GM12874 (cell line): Measurements from ENCODE around the gene OR6S1.
A peak's percentile ranks its signal among the peaks of the same experiment; 100 is the strongest.

ENCODE experiments used
- CTCF ChIP-seq: IDR thresholded peaks from 2 replicates; pipeline ENCODE4 v1.5.1; 2011; ENCODE audit warnings: low read depth, mild to moderate bottlenecking, control low read depth, low read length, moderate library complexity; ENCODE audit not compliant: insufficient read depth

Gene OR6S1

GRCh38 chr14:20608383-20609110, 32.9 kb downstream of the OR6S1 start:
- no peak for TF ChIP-seq CTCF

DNA sequence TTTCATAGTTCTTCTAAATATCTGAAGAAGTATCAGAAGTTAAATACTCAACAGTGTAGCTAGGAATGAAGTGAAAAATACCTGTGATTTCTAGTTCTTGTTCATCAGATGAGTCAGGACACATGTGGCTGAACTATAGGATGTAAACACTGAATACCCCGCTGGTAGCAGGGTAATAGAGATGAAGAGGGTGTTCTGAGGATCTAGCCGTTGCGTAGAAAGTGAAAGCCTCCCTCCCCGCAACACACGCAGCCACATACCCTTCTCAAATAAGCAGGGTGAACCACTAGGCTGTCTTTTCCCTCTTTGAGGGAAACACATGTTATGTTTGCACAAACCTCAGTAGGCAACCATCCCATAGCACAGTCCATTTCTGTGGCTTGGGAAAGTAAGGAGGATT, 33.9 kb downstream of the OR6S1 start:
- no peak for TF ChIP-seq CTCF

DNA sequence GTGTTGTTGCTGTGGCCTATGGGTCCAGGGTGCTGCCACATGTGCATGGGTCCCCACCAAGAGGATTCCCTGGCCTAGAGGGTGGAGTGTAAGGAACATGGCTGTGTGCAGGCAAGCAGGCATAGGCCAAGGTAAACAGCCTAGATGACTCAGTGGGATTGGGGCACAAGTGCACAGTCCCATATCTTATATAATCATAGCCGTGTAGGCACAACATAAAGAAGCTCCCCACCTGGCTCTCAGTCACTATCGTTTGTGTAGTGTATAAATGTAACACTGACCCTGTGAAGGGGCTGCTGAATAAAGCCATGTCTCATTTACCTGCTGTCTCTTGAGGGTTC, 34.6 kb downstream of the OR6S1 start:
- TF ChIP-seq CTCF, result no peak

DNA sequence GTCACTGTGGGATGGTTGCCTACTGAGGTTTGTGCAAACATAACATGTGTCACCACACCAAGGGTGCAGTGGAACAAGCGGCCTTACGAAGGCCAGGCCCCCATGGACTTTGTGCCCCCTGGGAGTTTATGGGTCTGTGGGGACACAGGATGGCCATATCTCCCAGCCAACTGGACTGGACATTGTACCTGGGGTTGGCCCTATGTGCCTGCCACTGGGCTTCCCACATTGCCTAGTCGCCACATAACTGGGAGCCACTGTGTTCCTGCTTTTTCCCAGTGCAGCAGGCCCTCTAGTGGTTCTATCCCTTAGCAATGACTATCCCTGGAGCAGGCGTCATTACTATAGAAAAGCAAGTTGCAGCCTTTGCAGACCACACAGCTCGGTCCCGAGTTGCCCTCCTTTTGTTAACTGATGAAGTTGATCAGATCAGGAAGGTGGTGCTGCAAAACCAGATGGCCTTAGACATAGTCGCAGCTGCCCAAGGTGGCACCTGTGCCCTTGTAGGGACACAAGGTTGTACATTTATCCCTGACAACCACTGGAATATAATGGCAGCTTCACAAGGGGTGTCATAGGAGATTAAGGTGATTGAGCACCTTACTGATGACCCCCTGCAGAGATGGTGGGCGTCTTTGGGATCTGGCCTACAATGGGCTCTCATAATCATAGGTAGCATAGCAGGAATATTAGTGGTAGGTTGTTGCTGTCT, 35.1 kb downstream of the OR6S1 start:
- TF ChIP-seq CTCF, result 0 out of 2 replicates have a peak, but pooled peaks have one; percentile 37

DNA sequence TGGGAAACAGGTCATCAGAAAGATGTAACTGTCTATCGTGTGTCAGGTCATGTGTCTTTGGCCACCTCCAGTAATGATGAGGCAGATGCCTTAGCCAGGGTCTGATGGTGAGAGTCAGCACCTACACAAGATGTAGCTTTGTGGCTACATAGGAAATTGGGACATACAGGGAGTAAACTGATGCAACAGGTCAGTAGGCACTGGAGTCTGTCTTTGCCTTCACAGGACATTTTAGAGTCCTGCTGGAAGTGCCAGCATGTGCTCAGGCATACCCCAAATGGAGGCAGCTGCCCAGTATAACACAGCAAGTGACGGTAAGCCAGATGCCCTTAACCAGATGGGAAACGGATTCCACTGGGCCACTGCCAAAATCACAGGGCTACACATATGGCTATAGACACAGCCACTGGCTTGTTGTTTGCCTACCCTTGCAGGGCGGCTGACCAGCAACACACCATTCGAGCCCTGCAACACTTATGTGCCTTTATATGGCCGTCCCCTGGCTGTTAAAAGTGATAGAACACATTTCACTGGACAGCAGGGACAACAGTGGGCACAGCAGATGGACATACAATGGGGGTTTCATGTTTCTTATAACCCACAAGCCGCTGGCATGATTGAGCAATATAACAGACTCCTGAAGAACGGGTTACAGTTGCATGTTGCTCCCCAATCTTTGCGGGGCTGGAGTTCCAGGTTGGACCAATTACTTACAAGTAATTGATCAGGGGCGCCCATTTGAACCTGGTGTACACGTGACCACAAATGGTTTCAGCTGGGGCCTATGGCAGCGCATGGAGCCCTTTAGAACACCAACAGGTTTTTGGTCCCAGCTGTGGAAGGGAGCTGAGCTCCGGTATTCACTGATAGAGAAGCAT, 37.4 kb downstream of the OR6S1 start:
- TF ChIP-seq CTCF, result no peak

GRCh38 chr14:20602583-20602982, 38.9 kb downstream of the OR6S1 start:
- no peak for TF ChIP-seq CTCF

- TF ChIP-seq CTCF, result no peak
These were observed 40.0 kb downstream of the OR6S1 start for GRCh38 chr14:20601522-20601921.
